Vein endothelial cell (primary cell): ENCODE data around the gene TAS2R30. TPM values are rescaled to one million over a fixed set of nuclear protein-coding genes. Genes with fewer than 3 reads are reported as not detected.

Source experiments
- small RNA-seq: library from RNA; depleted of rRNA; stranded (forward); fragments of <200 nt; gene quantifications from one replicate; pipeline ENCODE3, GENCODE V24; 2012
- total RNA-seq: library from RNA; depleted of rRNA; stranded (reverse); fragments of >200 nt; gene quantifications from 2 replicates; pipeline ENCODE4 v1.2.3, GENCODE V29; 2012

TAS2R30 gene
- 5.6 and 6.5 TPM in 2 replicates for total RNA-seq

GRCh38 chr12:11134305-11134704 lies at the start of gene TAS2R30:
TAS2R30 (minus strand) TSS chr12:11134644; CDS start chr12:11134244, 400 bp downstream.

GRCh38 chr12:11171145-11171968 lies 36.9 kb upstream of the TAS2R30 start, which contains the start of gene SMIM10L1:
SMIM10L1 (plus strand) TSS chr12:11171194; CDS start chr12:11171357, 163 bp downstream.

GRCh38 chr12:11092128-11092527 lies 42.3 kb downstream of the TAS2R30 start, which contains the start of gene TAS2R43:
TAS2R43 (minus strand) TSS chr12:11092313; CDS start chr12:11092229, 84 bp downstream.

Small RNAs within 50 kb of the gene (small RNA-seq; reads per million reads assigned to genes)
- not detected for gene AC018630.1

Other genes starting within 250 kb of the TAS2R30 start
- 1.6 and 2.4 TPM in 2 replicates for gene TAS2R13, start 225.1 kb downstream of the TAS2R30 start, total RNA-seq
- 0.65 TPM in 1 of 2 replicates, not detected in the other for gene PRH2, start 205.4 kb downstream of the TAS2R30 start, total RNA-seq
- gene TAS2R14, start 195.4 kb downstream of the TAS2R30 start, total RNA-seq: 2.3 and 4.0 TPM in 2 replicates
- 4.5 and 4.6 TPM in 2 replicates for gene TAS2R50, start 147.7 kb downstream of the TAS2R30 start, total RNA-seq
- gene TAS2R20, start 136.3 kb downstream of the TAS2R30 start, total RNA-seq: 3.9 and 5.4 TPM in 2 replicates
- 5.5 and 6.5 TPM in 2 replicates for gene TAS2R19, start 112.0 kb downstream of the TAS2R30 start, total RNA-seq
- gene TAS2R31, start 103.2 kb downstream of the TAS2R30 start, total RNA-seq: 6.9 and 7.2 TPM in 2 replicates
- 2.9 and 3.1 TPM in 2 replicates for gene TAS2R46, start 72.3 kb downstream of the TAS2R30 start, total RNA-seq
- gene TAS2R43, start 42.3 kb downstream of the TAS2R30 start, total RNA-seq: 1.3 and 1.6 TPM in 2 replicates
- 7.2 and 8.2 TPM in 2 replicates for gene SMIM10L1, start 36.5 kb upstream of the TAS2R30 start, total RNA-seq
- not detected in 2 replicates for gene TAS2R42, start 52.3 kb upstream of the TAS2R30 start, total RNA-seq
- gene PRB3, start 135.1 kb upstream of the TAS2R30 start, total RNA-seq: not detected in 2 replicates
- gene PRB4, start 175.8 kb upstream of the TAS2R30 start, total RNA-seq: not detected in 2 replicates